GM23338 (cell line): ENCODE measurements around the gene SNN. TPM values are rescaled to one million over a fixed set of nuclear protein-coding genes. Genes with fewer than 3 reads are reported as not detected.

Source experiments
- ATAC-seq: fragments of 200-7000 bp; cut with Tn5 transposase; 3 replicates; pipeline ENCODE4 v1.9.1; 2020
- DNase-seq: peaks from one replicate; pipeline ENCODE4 v3.0.0-alpha.2; 2015; ENCODE audit warnings: low spot score
- H2AFZ ChIP-seq: fragments of 200-600 bp; sonication (generic); 2 replicates; pipeline ENCODE4 v1.8.0; 2016; ENCODE audit warnings: antibody characterized with exemption, mild to moderate bottlenecking, moderate library complexity
- H3F3A ChIP-seq: fragments of 200-600 bp; sonication (generic); replicated peaks from 2 replicates; pipeline ENCODE4 v1.8.0; 2017; ENCODE audit warnings: antibody characterized with exemption, mixed run types, low read depth
- H3K27ac ChIP-seq: fragments of 200-600 bp; sonication (generic); 2 replicates; pipeline ENCODE4 v1.6.1; 2016; ENCODE audit warnings: low read depth
- H3K27me3 ChIP-seq: fragments of 200-600 bp; sonication (generic); 2 replicates; pipeline ENCODE4 v1.8.0; 2016; ENCODE audit warnings: mild to moderate bottlenecking, mixed run types, moderate library complexity; ENCODE audit not compliant: insufficient read depth
- H3K36me3 ChIP-seq: fragments of 200-600 bp; sonication (generic); 2 replicates; pipeline ENCODE4 v1.8.0; 2016; ENCODE audit warnings: mild to moderate bottlenecking; ENCODE audit not compliant: insufficient read depth
- H3K4me1 ChIP-seq: fragments of 200-600 bp; sonication (generic); 2 replicates; pipeline ENCODE4 v1.8.0; 2016; ENCODE audit warnings: mild to moderate bottlenecking, moderate library complexity; ENCODE audit not compliant: insufficient read depth
- H3K4me2 ChIP-seq: fragments of 200-600 bp; sonication (generic); 2 replicates; pipeline ENCODE4 v1.7.1; 2017; ENCODE audit warnings: mixed run types
- H3K4me3 ChIP-seq: fragments of 200-600 bp; sonication (generic); 2 replicates; pipeline ENCODE4 v1.6.1; 2016; ENCODE audit warnings: mixed run types
- H3K79me2 ChIP-seq: fragments of 200-600 bp; sonication (generic); replicated peaks from 2 replicates; pipeline ENCODE4 v1.8.0; 2017; ENCODE audit warnings: mild to moderate bottlenecking; ENCODE audit not compliant: insufficient read depth
- H3K9me2 ChIP-seq: fragments of 200-600 bp; sonication (generic); 2 replicates; pipeline ENCODE4 v1.8.0; 2017; ENCODE audit not compliant: insufficient read depth
- H4K20me1 ChIP-seq: fragments of 200-600 bp; sonication (generic); replicated peaks from 2 replicates; pipeline ENCODE4 v1.8.0; 2017; ENCODE audit warnings: mild to moderate bottlenecking; ENCODE audit not compliant: insufficient read depth
- H3K27ac Mint-ChIP-seq: 2 replicates; pipeline ENCODE4 v1.8.0; 2020; ENCODE audit warnings: inconsistent platforms, mild to moderate bottlenecking, moderate library complexity, mixed read lengths
- H3K27me3 Mint-ChIP-seq: 3 replicates; pipeline ENCODE4 v1.8.0; 2022; ENCODE audit warnings: low read depth, mild to moderate bottlenecking, moderate library complexity, mixed read lengths, inconsistent platforms; ENCODE audit not compliant: insufficient read depth, poor library complexity
- H3K36me3 Mint-ChIP-seq: 3 replicates; pipeline ENCODE4 v1.8.0; 2021; ENCODE audit warnings: low read depth, mild to moderate bottlenecking, inconsistent platforms, moderate library complexity, mixed read lengths
- H3K4me1 Mint-ChIP-seq: 3 replicates; pipeline ENCODE4 v1.8.0; 2020; ENCODE audit warnings: mild to moderate bottlenecking, inconsistent platforms, mixed read lengths
- H3K4me3 Mint-ChIP-seq: 3 replicates; pipeline ENCODE4 v1.8.0; 2021; ENCODE audit warnings: moderate library complexity, mild to moderate bottlenecking, inconsistent platforms, mixed read lengths
- H3K9me3 Mint-ChIP-seq: 3 replicates; pipeline ENCODE4 v1.8.0; 2020; ENCODE audit warnings: moderate library complexity, mild to moderate bottlenecking, inconsistent platforms, mixed read lengths
- CREB1 ChIP-seq: fragments of 250-450 bp; sonication (Bioruptor Pico); IDR thresholded peaks from 2 replicates; pipeline ENCODE4 v1.5.0; 2020; ENCODE audit warnings: low read depth, mild to moderate bottlenecking, moderate library complexity
- EZH2 ChIP-seq: fragments of 200-600 bp; sonication (generic); IDR thresholded peaks from one replicate; pipeline ENCODE4 v1.8.0; 2017; ENCODE audit warnings: antibody characterized with exemption, mild to moderate bottlenecking, low read depth; ENCODE audit not compliant: unreplicated experiment
- EZH2phosphoT487 ChIP-seq: fragments of 200-600 bp; sonication (generic); IDR thresholded peaks from one replicate; pipeline ENCODE4 v1.8.1; 2018; ENCODE audit warnings: antibody characterized with exemption; ENCODE audit not compliant: unreplicated experiment
- POLR2AphosphoS5 ChIP-seq: IDR thresholded peaks from 2 replicates; pipeline ENCODE4 v1.6.1; 2016; ENCODE audit warnings: antibody characterized with exemption, low read depth
- STAT1 ChIP-seq: IDR thresholded peaks from one replicate; pipeline ENCODE4 v1.6.1; 2016; ENCODE audit warnings: antibody characterized with exemption; ENCODE audit not compliant: unreplicated experiment
- ZNF114 ChIP-seq: fragments of 250-450 bp; sonication (Bioruptor Pico); IDR thresholded peaks from 2 replicates; pipeline ENCODE4 v1.5.0; 2020; ENCODE audit warnings: mild to moderate bottlenecking, moderate library complexity
- ZNF462 ChIP-seq: fragments of 250-450 bp; sonication (Bioruptor Pico); IDR thresholded peaks from 2 replicates; pipeline ENCODE4 v1.5.0; 2020; ENCODE audit warnings: mild to moderate bottlenecking, moderate library complexity
- polyA plus RNA-seq: library from polyadenylated mRNA; unstranded; fragments of >200 nt; fragmentation: Nextera tagmentation; extraction: Ambion mirVana; gene quantifications from 2 replicates; pipeline ENCODE4 v1.2.1, GENCODE V29; 2016
- total RNA-seq: library from RNA; depleted of rRNA; stranded (reverse); fragments of >200 nt; shearing (Covaris generic); gene quantifications from 2 replicates; pipeline ENCODE4 v1.2.3, GENCODE V29; 2014
- TF ChIP-seq, protein P1 (sequence below): IDR thresholded peaks from one replicate; pipeline ENCODE4 v1.6.1; 2018; ENCODE audit warnings: antibody characterized with exemption; ENCODE audit not compliant: unreplicated experiment

Gene SNN
- total and polyA plus RNA-seq, 2 experiments from 2014 or later = 19.0 to 63.3 TPM

DNA sequence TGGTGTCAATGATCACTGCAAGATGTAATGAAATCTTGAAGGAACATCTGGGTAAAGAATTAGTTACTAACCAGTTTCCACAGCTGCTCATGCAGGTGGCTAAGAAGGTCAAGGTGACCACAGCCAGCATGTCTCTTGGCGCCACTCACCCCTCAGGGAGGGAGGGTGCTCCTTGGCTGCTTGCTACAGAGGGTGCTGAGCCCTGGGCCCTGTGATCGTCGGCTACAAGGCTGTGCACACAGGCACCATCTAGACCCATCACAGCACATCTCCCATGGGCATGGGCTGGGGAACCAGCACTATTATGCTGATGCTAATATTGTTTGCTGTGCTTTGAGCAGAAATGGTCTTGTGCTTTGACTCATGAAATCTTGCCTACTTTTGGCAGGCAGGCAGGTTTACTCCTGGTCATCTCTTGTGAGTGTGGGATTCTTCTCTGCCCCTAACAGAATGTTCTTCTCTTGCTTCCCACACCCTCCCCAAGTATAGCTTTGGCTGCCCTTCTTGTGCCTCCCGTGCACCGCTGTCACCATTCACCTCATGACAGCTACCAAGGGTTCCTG lies 38.0 kb downstream of the SNN start:
- no peak overlapping the region for H3K27ac ChIP-seq
- H3K36me3 ChIP-seq = no peaks in the 10 kb centered on the region
- no peaks in the 10 kb centered on the region for H3K79me2 ChIP-seq
- H3K4me1 ChIP-seq = no peaks in the 10 kb centered on the region
- H3K4me2 ChIP-seq = no peak overlapping the region
- ATAC-seq (no peak), DNase-seq (no peak)
- H3K9me2 ChIP-seq = no peaks in the 10 kb centered on the region
- no peaks in the 10 kb centered on the region for H3K4me1 Mint-ChIP-seq
- H3K27ac Mint-ChIP-seq = no peak overlapping the region
- H3K27me3 Mint-ChIP-seq = peaks cover 5% of the 10 kb centered on the region
- H3F3A ChIP-seq = no peaks in the 10 kb centered on the region
- no peak overlapping the region for H2AFZ ChIP-seq
- no peak overlapping the region for H3K4me3 ChIP-seq
- no peak overlapping the region for H3K4me3 Mint-ChIP-seq
- peaks cover 11% of the 10 kb centered on the region; the same call in 1 of the 2 replicates for H4K20me1 ChIP-seq
- no peaks in the 10 kb centered on the region for H3K9me3 Mint-ChIP-seq
- H3K36me3 Mint-ChIP-seq = no peaks in the 10 kb centered on the region
- no peaks in the 10 kb centered on the region for H3K27me3 ChIP-seq
- TF ChIP-seq, protein P1, sequence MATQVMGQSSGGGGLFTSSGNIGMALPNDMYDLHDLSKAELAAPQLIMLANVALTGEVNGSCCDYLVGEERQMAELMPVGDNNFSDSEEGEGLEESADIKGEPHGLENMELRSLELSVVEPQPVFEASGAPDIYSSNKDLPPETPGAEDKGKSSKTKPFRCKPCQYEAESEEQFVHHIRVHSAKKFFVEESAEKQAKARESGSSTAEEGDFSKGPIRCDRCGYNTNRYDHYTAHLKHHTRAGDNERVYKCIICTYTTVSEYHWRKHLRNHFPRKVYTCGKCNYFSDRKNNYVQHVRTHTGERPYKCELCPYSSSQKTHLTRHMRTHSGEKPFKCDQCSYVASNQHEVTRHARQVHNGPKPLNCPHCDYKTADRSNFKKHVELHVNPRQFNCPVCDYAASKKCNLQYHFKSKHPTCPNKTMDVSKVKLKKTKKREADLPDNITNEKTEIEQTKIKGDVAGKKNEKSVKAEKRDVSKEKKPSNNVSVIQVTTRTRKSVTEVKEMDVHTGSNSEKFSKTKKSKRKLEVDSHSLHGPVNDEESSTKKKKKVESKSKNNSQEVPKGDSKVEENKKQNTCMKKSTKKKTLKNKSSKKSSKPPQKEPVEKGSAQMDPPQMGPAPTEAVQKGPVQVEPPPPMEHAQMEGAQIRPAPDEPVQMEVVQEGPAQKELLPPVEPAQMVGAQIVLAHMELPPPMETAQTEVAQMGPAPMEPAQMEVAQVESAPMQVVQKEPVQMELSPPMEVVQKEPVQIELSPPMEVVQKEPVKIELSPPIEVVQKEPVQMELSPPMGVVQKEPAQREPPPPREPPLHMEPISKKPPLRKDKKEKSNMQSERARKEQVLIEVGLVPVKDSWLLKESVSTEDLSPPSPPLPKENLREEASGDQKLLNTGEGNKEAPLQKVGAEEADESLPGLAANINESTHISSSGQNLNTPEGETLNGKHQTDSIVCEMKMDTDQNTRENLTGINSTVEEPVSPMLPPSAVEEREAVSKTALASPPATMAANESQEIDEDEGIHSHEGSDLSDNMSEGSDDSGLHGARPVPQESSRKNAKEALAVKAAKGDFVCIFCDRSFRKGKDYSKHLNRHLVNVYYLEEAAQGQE = no peak
- TF ChIP-seq CREB1 (CRISPR knock-in tag) (no peak), ZNF114 (CRISPR knock-in tag) (no peak), STAT1 (no peak), POLR2AphosphoS5 (no peak), EZH2phosphoT487 (no peak)

DNA sequence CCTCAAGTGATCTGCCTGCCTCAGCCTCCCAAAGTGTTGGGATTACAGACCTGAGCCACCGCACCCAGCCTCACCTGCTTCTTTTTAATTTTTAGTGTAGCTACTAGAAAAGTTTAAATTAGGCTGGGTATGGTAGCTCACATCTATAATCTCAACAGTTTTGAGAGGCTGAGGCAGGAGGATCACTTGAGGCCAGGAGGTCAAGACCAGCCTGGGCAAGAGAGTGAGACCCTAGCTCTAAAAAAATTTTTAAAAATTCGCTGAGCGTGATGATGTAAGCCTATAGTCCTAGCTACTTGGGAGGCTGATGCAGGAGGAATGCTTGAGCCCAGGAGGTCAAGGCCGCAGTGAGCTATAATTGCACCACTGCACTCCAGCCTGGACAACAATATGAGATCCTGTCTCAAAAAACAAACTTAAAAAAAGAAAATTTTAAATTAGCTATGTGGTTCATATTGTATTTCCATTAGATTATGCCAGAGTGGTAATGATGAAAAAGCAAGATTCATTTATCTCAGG lies 39.5 kb downstream of the SNN start:
- no peak for TF ChIP-seq ZNF114 (CRISPR knock-in tag)
- TF ChIP-seq ZNF462 = no peak
- TF ChIP-seq POLR2AphosphoS5 = no peak
- no peak for TF ChIP-seq EZH2phosphoT487
- TF ChIP-seq EZH2 = no peak
- TF ChIP-seq CREB1 (CRISPR knock-in tag) = no peak
- H3K9me2 ChIP-seq = no peaks in the 10 kb centered on the region
- no peak for ATAC-seq
- peaks cover 11% of the 10 kb centered on the region; the same call in 1 of the 2 replicates for H4K20me1 ChIP-seq
- H3K27ac ChIP-seq = no peak overlapping the region
- no peaks in the 10 kb centered on the region for H3K9me3 Mint-ChIP-seq
- no peaks in the 10 kb centered on the region for H3K4me1 ChIP-seq
- H3K4me3 ChIP-seq = no peak overlapping the region
- no peaks in the 10 kb centered on the region for H3K36me3 ChIP-seq
- H3K36me3 Mint-ChIP-seq = no peaks in the 10 kb centered on the region
- no peak overlapping the region for H3K4me2 ChIP-seq
- H3K4me3 Mint-ChIP-seq = no peak overlapping the region
- no peaks in the 10 kb centered on the region for H3F3A ChIP-seq
- peaks cover 5% of the 10 kb centered on the region for H3K27me3 Mint-ChIP-seq
- H3K27ac Mint-ChIP-seq = no peak overlapping the region
- no peaks in the 10 kb centered on the region for H3K4me1 Mint-ChIP-seq
- no peak overlapping the region for H2AFZ ChIP-seq
- DNase-seq = no peak
- no peaks in the 10 kb centered on the region for H3K79me2 ChIP-seq
- no peaks in the 10 kb centered on the region for H3K27me3 ChIP-seq
